Measurements from ENCODE around the gene AP1S3. TPM values are rescaled to one million over a fixed set of nuclear protein-coding genes. Genes with fewer than 3 reads are reported as not detected.

AP1S3 gene
- total and polyA plus RNA-seq, 5 experiments from 2014 or later, result 1.3 to 2.5 (median 1.7) TPM

GRCh38 chr2:223737207-223737606, 100.2 kb downstream of the AP1S3 start:
- Mint-ChIP-seq H3K36me3 (no peaks in the 10 kb centered on the region), H3K4me3 (no peak overlapping the region), H3K9me3 (peaks cover 0 to 7% (median 3%) of the 10 kb centered on the region in 9 donors), H3K4me1 (no peaks in the 10 kb centered on the region), H3K27ac (no peak overlapping the region), H3K27me3 (peaks cover 2 to 20% (median 6%) of the 10 kb centered on the region in 5 donors)
- no peak for DNase-seq
- ATAC-seq, result no peak
- POLR2A ChIA-PET, result no interaction called here

GRCh38 chr2:223736488-223736887, 100.9 kb downstream of the AP1S3 start:
- POLR2A ChIA-PET, result no interaction called here
- Mint-ChIP-seq H3K27me3 (peaks cover 2 to 20% (median 6%) of the 10 kb centered on the region in 5 donors), H3K4me3 (no peak overlapping the region), H3K4me1 (no peaks in the 10 kb centered on the region), H3K9me3 (peaks cover 0 to 7% (median 3%) of the 10 kb centered on the region in 9 donors), H3K36me3 (no peaks in the 10 kb centered on the region), H3K27ac (no peak overlapping the region)
- no peak for DNase-seq
- no peak for ATAC-seq

GRCh38 chr2:223735659-223736244, 101.6 kb downstream of the AP1S3 start:
- Mint-ChIP-seq H3K4me1 (no peaks in the 10 kb centered on the region), H3K4me3 (no peak overlapping the region), H3K36me3 (no peaks in the 10 kb centered on the region), H3K27me3 (peaks cover 2 to 20% (median 6%) of the 10 kb centered on the region in 5 donors), H3K9me3 (peaks cover 0 to 7% (median 3%) of the 10 kb centered on the region in 9 donors), H3K27ac (no peak overlapping the region)
- POLR2A ChIA-PET, result no interaction called here
- no peak for ATAC-seq
- no peak for DNase-seq

DNA sequence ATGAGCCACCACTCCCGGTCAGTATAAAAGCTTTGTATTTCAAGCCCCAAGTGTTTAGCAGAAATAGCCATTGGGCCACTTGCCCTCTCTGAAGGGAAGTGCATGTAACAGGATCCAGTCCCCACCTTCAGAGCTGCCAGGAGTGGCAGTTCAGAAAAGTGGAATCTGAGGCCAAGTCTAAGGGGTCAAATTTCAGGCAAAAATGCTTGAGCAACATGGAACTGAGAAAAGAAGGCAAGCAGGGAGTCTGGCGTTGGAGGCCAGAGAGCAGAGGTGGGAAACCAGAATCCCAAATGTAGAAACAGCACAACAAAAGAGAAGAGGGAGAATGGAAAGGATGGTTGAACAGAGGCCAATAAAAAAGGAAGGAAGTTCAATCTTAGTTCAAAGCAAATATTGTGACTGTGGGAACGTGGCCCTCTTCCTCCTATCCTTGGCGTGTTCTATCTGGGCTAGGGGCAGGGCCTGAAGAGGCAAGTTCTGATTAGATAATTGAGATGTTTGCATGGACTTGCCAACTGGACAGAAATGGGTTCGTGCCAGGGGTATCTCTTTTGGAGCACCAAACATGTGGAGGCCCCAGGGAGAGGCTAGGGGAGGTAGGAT, 102.2 kb downstream of the AP1S3 start:
- peaks cover 2 to 20% (median 6%) of the 10 kb centered on the region in 5 donors for H3K27me3 Mint-ChIP-seq
- H3K4me1 Mint-ChIP-seq, result no peaks in the 10 kb centered on the region
- H3K9me3 Mint-ChIP-seq, result peaks cover 0 to 7% (median 3%) of the 10 kb centered on the region in 9 donors
- peaks cover 0 to 3% (median 0%) of the 10 kb centered on the region in 3 donors for H3K36me3 Mint-ChIP-seq
- POLR2A ChIA-PET, result no interaction called here
- ATAC-seq, result no peak
- no peak overlapping the region for H3K4me3 Mint-ChIP-seq
- H3K27ac Mint-ChIP-seq, result no peak overlapping the region
- no peak for DNase-seq

GRCh38 chr2:223734346-223734745, 103.0 kb downstream of the AP1S3 start:
- Mint-ChIP-seq H3K36me3 (peaks cover 0 to 3% (median 0%) of the 10 kb centered on the region in 3 donors), H3K9me3 (peaks cover 0 to 7% (median 3%) of the 10 kb centered on the region in 9 donors), H3K4me1 (no peaks in the 10 kb centered on the region), H3K4me3 (no peak overlapping the region), H3K27ac (no peak overlapping the region), H3K27me3 (peaks cover 2 to 20% (median 4%) of the 10 kb centered on the region in 5 donors)
- ATAC-seq (no peak), DNase-seq (no peak)
- POLR2A ChIA-PET, result no interaction called here

DNA sequence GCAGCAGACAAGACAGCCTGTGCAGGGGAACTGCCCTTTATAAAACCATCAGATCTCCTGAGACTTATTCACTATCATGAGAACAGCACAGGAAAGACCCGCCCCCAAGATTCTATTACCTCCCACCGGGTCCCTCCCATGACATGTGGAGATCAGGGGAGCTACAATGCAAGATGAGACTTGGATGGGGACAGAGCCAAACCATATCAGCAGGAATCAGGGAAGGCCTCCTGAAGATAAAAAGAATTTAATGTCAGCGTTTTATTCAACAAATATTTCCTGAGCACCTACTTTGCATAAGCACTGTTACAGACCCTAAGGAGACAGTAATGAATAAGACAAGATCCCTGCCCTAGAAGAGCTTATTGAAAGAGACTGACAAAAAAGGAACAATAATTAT, 105.0 kb downstream of the AP1S3 start:
- Mint-ChIP-seq H3K27me3 (peaks cover 4 to 19% (median 6%) of the 10 kb centered on the region in 5 donors), H3K4me1 (no peaks in the 10 kb centered on the region), H3K4me3 (no peak overlapping the region), H3K27ac (no peak overlapping the region), H3K9me3 (peaks cover 0 to 7% (median 3%) of the 10 kb centered on the region in 9 donors), H3K36me3 (peaks cover 0 to 3% (median 0%) of the 10 kb centered on the region in 3 donors)
- POLR2A ChIA-PET, result no interaction called here
- DNase-seq (no peak), ATAC-seq (no peak)

- Mint-ChIP-seq H3K27me3 (peaks cover 4 to 14% (median 5%) of the 10 kb centered on the region in 5 donors), H3K9me3 (peaks cover 0 to 7% (median 3%) of the 10 kb centered on the region in 9 donors), H3K4me3 (no peak overlapping the region), H3K4me1 (no peaks in the 10 kb centered on the region), H3K27ac (no peak overlapping the region), H3K36me3 (peaks cover 0 to 3% (median 0%) of the 10 kb centered on the region in 3 donors)
- ATAC-seq, result no peak
- no peak for DNase-seq
- POLR2A ChIA-PET, result no interaction called here
These were observed 105.9 kb downstream of the AP1S3 start for GRCh38 chr2:223731503-223731902.

GRCh38 chr2:223729781-223730180, 107.6 kb downstream of the AP1S3 start:
- POLR2A ChIA-PET, result no interaction called here
- peaks cover 2 to 14% (median 7%) of the 10 kb centered on the region in 5 donors for H3K27me3 Mint-ChIP-seq
- peaks cover 0 to 7% (median 3%) of the 10 kb centered on the region in 9 donors for H3K9me3 Mint-ChIP-seq
- H3K4me1 Mint-ChIP-seq, result no peaks in the 10 kb centered on the region
- H3K36me3 Mint-ChIP-seq, result peaks cover 0 to 3% (median 0%) of the 10 kb centered on the region in 3 donors
- ATAC-seq (no peak), DNase-seq (no peak)
- no peak overlapping the region for H3K27ac Mint-ChIP-seq
- no peak overlapping the region for H3K4me3 Mint-ChIP-seq

DNA sequence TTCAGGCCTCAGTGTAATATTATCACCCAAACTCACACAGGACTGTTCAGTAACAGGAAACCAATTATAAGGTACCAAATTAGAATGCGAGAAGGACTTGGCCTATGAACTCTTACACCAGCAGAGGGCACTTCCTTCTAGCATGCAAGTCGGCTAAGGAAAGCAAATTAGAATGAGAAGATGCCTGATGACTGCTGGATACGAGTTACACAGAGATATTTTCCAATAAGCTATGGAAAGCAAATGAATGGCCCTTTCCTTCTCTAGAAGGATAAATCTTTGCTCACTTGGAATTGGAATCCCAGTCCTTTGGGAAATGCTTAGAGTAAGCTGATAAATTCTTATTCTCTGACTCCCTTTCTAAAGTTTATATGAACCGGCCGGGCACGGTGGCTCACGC, 109.8 kb downstream of the AP1S3 start:
- POLR2A ChIA-PET, result no interaction called here

DNA sequence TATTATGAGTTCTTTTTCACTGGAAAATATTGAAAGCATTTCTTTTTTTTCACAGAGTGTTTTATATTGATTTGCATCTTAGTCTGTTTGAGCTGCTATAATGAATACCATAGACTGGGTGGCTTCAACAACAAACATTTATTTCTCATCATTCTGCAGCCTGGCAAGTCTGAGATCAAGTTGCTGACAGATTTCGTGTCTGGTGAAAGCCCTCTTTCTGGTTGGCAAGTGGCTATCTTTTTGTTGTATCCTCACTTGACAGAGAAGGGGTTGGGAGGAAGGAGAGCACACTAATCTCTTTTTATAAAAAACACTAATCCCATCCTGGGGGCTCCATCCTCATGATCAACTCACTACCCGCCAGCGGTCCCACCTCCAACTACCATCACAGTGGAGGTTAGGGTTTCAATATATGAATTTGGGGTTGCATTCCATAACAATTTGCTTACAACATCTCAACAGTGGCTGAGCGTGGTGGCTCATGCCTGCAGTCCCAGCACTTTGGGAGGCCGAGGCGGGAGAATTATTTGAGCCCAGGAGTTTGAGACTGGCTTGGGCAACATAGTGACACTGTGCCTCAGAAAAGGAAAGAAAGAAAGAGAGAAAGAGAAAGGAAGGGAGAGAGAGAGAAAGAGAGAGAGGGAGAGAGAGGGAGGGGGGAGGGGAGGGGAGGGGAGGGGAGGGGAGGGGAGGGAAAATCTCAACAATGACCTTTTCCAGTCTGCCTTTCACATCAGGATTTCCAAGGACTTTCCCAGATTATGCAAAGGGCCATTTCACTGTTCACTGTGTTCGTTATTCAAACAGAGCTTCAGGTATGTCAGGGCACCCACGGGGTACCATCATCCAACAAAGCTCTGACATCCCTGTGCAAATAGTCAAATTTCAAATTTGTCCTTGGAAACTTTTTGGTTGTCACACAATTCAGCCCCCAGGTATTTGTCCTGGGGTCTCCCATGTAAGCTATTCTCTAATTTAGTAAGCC, 111.1 kb downstream of the AP1S3 start:
- Mint-ChIP-seq H3K36me3 (peaks cover 0 to 3% (median 0%) of the 10 kb centered on the region in 3 donors), H3K9me3 (no peaks in the 10 kb centered on the region), H3K27ac (no peak overlapping the region), H3K4me1 (no peaks in the 10 kb centered on the region), H3K4me3 (no peak overlapping the region), H3K27me3 (peaks cover 4 to 25% (median 12%) of the 10 kb centered on the region in 5 donors)
- POLR2A ChIA-PET, result no interaction called here
- no peak for DNase-seq
- no peak for ATAC-seq

More for the DNA sequence above, 109.8 kb downstream of the AP1S3 start:
- no peaks in the 10 kb centered on the region for H3K4me1 Mint-ChIP-seq
- H3K4me3 Mint-ChIP-seq, result no peak overlapping the region
- peak in 1 of 2 donors; percentile 44 for ATAC-seq
- DNase-seq, result peak in 7 of 10 donors; percentile 4 to 32 (median 18)
- H3K36me3 Mint-ChIP-seq, result peaks cover 0 to 3% (median 0%) of the 10 kb centered on the region in 3 donors
- H3K27me3 Mint-ChIP-seq, result peaks cover 4 to 17% (median 11%) of the 10 kb centered on the region in 5 donors
- H3K27ac Mint-ChIP-seq, result no peak overlapping the region
- no peaks in the 10 kb centered on the region for H3K9me3 Mint-ChIP-seq

- H3K4me3 Mint-ChIP-seq, result no peak overlapping the region
- ATAC-seq (no peak), DNase-seq (no peak)
- H3K27me3 Mint-ChIP-seq, result peaks cover 4 to 25% (median 12%) of the 10 kb centered on the region in 5 donors
- H3K9me3 Mint-ChIP-seq, result no peaks in the 10 kb centered on the region
- H3K36me3 Mint-ChIP-seq, result peaks cover 0 to 3% (median 0%) of the 10 kb centered on the region in 3 donors
- H3K27ac Mint-ChIP-seq, result no peak overlapping the region
- no peaks in the 10 kb centered on the region for H3K4me1 Mint-ChIP-seq
- POLR2A ChIA-PET, result no interaction called here
These were observed 111.9 kb downstream of the AP1S3 start for GRCh38 chr2:223725494-223725893.

DNA sequence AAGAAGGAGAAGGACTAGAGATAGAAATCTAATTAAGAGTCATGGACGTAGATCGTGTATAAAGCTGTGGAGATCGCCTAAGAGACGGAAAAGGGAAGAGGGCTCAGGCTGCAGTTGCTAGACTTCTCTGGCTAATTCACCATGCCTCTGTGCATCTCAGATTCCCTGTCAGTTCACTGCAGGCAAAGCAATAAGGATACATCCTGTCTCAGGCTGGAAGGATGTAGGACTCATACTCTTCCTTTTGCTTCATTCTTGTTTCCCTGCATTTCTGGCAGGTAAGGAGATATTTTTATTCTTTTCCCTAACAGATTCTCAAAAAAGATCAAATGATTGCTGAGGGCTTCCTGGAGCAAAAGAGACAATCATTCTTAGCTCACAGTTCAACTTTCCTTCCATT, 112.5 kb downstream of the AP1S3 start:
- H3K27me3 Mint-ChIP-seq, result peaks cover 4 to 25% (median 12%) of the 10 kb centered on the region in 5 donors
- ATAC-seq (no peak), DNase-seq (no peak)
- H3K36me3 Mint-ChIP-seq, result no peaks in the 10 kb centered on the region
- H3K27ac Mint-ChIP-seq, result no peak overlapping the region
- H3K4me3 Mint-ChIP-seq, result no peak overlapping the region
- POLR2A ChIA-PET, result no interaction called here
- H3K4me1 Mint-ChIP-seq, result no peaks in the 10 kb centered on the region
- H3K9me3 Mint-ChIP-seq, result no peaks in the 10 kb centered on the region

Data from naive thymus-derived CD8-positive, alpha-beta T cell (primary cell).